HG03439 (cell line): ENCODE data around the gene TMPRSS12.
"Not testable (repeated sequence)": the region's sequence is repeated elsewhere in the genome, so short reads cannot be mapped to it uniquely, and the experiment has no call there.

ENCODE experiments used
- ATAC-seq: cut with Tn5 transposase; IDR thresholded peaks from one replicate; pipeline ENCODE4 v1.9.1; 2021; ENCODE audit warnings: mild to moderate bottlenecking, moderate library complexity; ENCODE audit not compliant: unreplicated experiment

The TMPRSS12 gene

DNA sequence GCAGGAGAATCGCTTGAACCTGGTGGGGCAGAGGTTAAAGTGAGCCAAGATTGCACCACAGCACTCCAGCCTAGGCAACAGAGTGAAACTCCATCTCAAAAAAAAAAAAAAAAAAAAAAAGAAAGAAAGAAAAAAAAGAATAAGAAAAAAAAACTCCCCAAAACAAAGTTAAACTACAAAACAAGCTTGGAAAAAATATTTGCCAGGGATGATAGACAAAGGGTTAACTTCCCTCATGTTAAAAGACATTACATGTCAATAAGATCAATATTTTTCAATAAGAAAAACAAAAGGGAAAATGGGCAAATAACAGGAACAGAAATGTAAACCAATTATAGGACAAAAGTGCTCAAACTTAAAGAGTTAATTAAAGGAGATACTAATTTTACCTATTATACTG, 83.2 kb downstream of the TMPRSS12 start:
- ATAC-seq, result no peak

DNA sequence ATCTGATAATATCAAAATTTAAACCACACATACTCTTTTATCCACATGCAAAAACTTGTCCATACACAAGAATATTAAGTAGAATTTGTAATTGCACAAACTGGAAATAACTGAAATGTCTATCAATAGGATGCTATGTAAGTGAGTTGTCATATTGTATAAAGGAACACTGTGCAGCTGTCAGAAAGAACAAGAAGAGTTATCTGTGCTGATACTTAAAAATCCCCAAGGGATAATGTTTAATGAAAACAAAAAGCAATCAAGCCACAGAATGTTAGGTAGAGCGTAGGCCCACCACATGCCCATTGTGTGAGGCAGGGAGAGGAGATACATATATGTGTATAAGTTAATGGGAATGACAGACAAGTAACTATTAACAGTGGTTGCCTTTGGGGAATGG, 83.7 kb downstream of the TMPRSS12 start:
- ATAC-seq, result no peak

DNA sequence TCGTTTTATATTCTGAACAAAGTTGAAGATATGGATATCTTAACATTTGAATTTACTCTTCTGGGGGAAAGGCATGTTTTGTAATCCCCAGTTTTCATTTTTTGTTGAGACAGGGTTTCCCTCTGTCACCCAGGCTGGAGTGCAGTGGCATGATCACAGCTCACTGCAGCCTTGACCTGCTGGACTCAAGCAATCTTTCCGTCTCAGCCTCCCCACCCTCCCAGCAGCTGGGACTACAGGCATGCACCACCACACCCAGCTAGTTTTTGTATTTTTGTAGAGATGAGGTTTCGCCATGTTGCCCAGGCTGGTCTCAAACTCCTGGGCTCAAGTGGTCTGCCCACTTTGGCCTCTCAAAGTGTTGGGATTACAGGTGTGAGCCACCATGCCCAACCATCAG, 84.2 kb downstream of the TMPRSS12 start:
- ATAC-seq, result not testable (repeated sequence)

DNA sequence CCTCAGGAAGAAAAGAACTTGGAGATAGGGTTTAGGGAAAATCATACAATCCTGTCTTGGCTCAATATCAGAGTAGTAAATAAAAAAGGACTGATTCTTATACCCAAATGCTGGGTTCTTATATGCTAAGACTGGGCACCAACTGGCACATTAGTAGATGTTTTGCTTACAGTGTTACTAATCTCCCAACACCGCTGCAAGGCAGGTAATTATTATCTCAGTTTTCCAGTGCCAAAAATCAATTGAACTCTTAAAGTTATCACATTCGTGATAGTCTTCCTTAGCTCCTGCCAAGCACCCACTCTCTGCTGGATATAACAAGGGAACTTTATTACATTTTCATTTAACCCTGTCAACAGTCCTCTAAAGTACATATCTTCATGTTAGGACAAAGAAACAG, 84.6 kb downstream of the TMPRSS12 start:
- no peak for ATAC-seq

DNA sequence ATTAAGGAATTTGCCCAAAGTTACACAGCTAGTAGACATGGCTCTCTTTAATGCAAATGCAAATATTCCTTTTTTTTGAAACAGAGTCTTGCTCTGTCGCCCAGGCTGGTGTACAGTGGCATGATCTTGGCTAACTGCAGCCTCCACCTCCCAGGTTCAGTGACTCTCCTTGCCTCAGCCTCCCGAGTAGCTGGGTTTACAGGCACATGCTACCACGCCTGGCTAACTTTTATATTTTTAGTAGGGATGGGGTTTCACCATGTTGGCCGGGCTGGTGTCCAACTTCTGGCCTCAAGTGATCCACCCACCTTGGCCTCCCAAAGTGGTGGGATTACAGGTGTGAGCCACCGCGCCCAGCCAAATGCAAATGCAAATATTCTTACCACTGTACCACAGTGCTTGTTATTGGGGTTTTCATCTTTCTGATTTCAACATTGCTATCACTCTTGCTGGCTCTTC, 85.1 kb downstream of the TMPRSS12 start:
- no peak for ATAC-seq

DNA sequence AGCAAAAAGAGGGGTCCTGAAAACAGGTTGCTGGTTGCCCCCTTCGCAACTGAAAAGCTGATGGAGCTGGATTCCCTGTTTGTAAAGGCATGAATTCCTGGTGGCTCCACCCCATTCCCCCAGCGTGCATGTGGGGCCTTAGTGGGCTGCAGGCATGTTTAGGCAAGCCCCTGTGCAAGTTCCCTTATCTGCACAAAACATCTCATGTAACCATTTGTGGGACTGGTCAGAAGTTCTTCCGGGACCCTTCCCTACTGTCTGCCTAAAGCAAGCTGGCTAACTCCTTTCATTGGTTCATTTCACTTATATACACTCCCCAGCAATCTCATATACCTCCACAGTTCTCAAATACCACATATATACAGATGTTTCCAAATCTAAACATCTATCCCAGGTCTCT, 85.7 kb downstream of the TMPRSS12 start:
- no peak for ATAC-seq

DNA sequence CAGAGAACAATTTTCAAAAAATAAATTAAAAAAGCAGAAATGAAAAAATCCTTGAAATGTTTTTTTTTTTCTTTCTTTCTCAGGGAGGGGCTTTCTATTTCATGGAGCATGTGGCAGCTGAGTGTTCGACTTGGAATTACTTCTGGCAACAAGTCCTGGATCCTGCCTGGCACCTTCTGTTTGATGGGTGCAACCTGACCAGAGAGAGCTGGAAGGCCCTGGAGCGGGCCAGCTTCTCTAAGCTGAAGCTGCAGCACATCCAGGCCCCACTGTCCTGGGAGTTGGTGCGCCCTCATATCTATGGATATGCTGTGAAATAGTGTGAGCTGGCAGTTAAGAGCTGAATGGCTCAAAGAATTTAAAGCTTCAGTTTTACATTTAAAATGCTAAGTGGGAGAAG, 87.1 kb downstream of the TMPRSS12 start:
- ATAC-seq, result no peak

DNA sequence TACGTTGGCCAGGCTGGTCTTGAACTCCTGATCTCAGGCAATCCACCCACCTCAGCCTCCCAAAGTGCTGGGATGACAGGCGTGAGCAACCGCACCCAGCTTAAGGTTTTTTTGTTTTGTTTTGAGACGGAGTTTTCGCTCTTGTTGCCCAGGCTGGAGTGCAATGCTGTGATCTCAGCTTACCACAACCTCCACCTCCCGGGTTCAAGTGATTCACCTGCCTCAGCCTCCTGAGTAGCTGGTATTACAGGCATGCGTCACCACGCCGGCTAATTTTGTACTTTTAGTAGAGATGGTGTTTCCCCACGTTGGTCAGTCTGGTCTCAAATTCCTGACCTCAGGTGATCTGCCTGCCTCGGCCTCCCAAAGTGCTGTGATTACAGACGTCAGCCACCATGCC, 87.8 kb downstream of the TMPRSS12 start:
- not testable (repeated sequence) for ATAC-seq

DNA sequence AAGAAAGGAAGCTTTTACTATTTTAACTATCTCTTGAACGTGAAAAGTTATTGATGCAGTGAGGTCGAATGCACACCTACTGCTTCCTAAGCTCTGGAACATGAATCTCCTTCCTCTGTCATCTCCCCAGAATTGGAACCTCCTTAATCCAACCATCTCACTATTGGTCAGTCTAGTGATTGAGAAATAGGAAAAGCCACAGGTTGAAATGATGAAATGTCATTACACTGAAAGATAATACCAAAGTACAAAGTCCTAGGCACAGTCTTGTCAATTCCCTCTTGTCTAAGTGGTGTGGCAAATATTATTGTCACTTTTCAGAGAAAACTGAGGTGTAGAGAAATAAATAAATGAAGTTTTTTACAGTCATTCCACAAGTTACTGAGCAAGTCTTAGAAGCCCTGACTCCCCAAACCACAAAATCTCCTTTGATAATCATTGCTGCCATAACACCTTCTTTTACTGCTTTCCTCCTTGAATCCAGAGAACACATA, 90.1 kb downstream of the TMPRSS12 start:
- ATAC-seq, result no peak

DNA sequence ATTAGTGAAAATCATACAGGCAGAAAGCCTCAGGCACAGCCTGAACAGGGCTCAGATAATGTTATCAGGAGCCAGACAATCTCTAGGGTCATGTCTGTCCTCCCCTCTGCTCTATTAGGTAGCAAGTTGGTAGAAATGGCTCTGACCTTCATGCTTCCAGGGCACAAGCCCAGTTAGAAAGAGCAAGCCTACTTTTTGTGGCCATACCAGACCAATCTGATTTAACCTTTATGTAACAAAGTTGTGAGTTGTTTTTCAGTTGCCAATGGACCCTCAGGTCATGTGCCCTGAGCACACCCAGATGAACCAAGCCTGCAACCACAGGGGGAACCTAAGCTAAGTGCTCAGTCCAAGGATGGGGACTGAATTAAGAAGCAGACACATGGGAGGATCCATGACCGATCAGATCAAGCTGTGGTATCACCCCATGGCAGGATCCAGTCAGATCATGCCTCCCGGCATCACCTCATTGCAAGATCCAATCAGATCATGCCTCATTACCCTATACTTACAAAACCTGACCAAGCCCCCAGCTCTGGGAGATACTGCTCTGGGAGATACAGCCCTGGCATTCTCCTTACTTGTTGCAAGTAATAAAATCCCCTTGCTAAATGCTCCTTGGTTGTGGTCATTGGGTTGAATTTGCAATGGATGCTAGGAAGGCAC, 90.9 kb downstream of the TMPRSS12 start:
- ATAC-seq, result no peak

DNA sequence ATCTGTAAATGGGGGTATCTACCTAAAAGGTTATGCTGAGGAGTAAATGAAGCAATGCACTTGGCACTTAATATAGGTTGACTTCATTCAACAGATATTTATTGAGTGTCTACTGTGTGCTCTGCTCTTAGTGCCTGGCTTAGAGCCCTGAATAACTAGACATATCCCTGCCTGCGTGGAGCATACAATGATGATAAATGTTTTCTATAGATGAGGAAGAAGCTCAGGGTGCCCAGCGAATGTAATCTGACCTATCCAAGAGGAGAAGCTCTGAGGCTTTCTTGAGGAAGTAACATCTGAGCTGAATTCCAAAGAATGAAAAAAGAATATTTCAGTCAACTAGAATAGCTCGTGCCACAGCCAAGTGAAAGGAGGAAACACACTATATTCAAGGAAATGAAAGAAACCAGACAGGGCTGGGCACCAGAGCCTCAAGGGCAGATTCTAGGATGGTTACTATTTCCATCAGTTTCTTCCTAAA, 91.7 kb downstream of the TMPRSS12 start:
- ATAC-seq, result no peak

DNA sequence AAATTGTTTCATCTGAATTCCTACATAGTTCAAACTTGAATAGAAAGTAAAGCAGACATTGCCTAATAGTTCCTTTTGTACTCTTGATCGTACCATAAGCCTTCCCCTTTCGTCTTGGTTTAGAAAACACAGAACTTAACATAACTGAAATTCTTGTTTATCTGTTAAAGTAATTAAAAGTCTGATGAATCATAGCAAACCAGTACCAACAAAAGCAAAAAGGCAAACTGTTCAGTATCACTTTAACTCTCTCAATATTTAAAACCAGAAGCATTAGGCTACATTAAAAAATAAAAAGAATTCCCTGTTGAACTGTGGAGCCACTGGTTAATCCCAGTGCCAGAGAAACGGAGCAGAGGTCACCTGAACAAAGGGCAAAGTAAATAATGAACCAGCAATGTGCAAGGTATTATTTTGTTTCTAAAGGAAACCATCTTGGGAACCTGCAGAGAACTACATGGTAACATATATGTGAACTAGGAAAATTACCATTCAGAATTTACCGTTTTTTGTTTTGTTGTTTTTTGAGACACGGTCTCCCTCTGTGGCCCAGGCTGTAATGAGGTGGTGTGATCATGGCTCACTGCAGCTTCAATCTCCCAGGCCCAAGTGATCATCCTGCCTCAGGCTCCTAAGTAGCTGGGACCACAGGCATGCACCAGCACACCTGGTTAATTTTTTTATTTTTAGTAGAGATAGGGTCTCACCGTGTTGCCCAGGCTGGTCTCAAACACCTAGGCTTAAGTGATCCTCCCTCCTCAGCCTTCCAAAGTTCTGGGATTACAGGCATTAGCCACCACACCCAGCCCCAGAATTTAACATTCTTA, 92.5 kb downstream of the TMPRSS12 start:
- ATAC-seq, result no peak

DNA sequence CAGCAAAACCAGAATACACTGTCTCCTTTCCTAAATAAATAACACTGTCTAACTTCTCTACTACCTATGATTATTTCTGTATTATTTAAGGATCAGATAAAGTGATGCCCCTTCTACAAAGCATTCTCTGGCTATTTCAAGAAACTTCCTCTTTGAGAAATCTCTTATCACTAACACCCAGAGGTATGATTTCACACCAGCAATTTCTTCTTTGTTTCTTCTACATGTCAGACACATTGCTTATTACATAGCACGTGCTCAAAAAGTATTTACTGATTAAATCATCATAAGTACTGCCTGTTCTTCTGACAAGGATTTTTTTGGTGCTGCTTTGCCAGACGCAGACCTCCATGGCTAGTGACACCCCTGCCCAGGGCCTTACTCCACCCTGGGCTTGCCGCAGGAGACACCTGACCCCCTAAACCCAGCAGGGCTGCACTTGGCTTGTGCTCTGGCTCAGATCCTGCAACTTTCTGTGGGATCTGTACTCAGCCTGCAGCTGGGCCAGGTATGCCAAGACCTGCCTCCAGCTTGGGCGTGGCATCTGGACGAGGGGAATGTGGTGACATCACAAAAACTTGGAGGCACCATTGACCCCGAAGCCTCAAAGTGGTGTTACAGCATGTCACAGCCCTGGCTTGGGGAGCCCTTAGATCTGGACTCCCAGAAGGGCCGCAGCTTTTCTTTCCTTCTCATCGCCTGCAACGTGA, 94.2 kb downstream of the TMPRSS12 start:
- no peak for ATAC-seq
